K562 (cell line): ENCODE results near the gene ARL8A. TPM values are rescaled to one million over a fixed set of nuclear protein-coding genes. Genes with fewer than 3 reads are reported as not detected.

ENCODE experiments used
- BDP1 ChIP-seq: IDR thresholded peaks from 3 replicates; pipeline ENCODE4 v1.6.1; 2011; ENCODE audit not compliant: insufficient read length, insufficient read depth
- EGR1 ChIP-seq: fragments of 450-650 bp; conservative IDR thresholded peaks from 2 replicates; pipeline ENCODE4 v1.6.1; 2017; ENCODE audit warnings: mild to moderate bottlenecking
- FIP1L1 ChIP-seq: fragments of 200-400 bp; formaldehyde crosslinking; IDR thresholded peaks from 2 replicates; pipeline ENCODE4 v1.6.1; 2018; ENCODE audit warnings: mild to moderate bottlenecking, low read depth, low read length; ENCODE audit not compliant: poor library complexity, severe bottlenecking
- GATAD2B ChIP-seq: fragments of 450-650 bp; IDR thresholded peaks from 2 replicates; pipeline ENCODE4 v1.6.1; 2017; ENCODE audit warnings: mild to moderate bottlenecking, borderline replicate concordance
- ILF3 ChIP-seq: fragments of 450-650 bp; IDR thresholded peaks from 2 replicates; pipeline ENCODE4 v1.6.1; 2018; ENCODE audit warnings: antibody characterized with exemption, mild to moderate bottlenecking, moderate library complexity, borderline replicate concordance
- KDM1A ChIP-seq, 2 experiments: fragments of 450-650 bp; IDR thresholded peaks; 2 replicates each; pipeline ENCODE4 v1.6.1; 2016; ENCODE audit warnings: mild to moderate bottlenecking in 2 of 2
- TAF9B ChIP-seq: fragments of 450-650 bp; IDR thresholded peaks from 2 replicates; pipeline ENCODE4 v1.6.1; 2018; ENCODE audit warnings: mild to moderate bottlenecking; ENCODE audit not compliant: partially characterized antibody
- TOE1 ChIP-seq, 2 experiments: fragments of 450-650 bp in 1 of 2; sonication (generic) in 1 of 2; formaldehyde crosslinking in 1 of 2; IDR thresholded peaks; 2 replicates each; pipeline versions ENCODE4 v1.7.1 to v1.8.0; 2016 to 2022; ENCODE audit warnings: borderline replicate concordance in 2 of 2, mild to moderate bottlenecking in 2 of 2, antibody characterized with exemption in 1 of 2, inconsistent platforms in 1 of 2, low read depth in 1 of 2, missing genetic modification reagents in 1 of 2, moderate library complexity in 1 of 2
- USF2 ChIP-seq: sonication (generic); formaldehyde crosslinking; IDR thresholded peaks from 2 replicates; pipeline ENCODE4 v1.5.0; 2020; ENCODE audit warnings: missing genetic modification reagents
- ZBTB26 ChIP-seq: fragments of 450-650 bp; formaldehyde crosslinking; IDR thresholded peaks from 2 replicates; pipeline ENCODE4 v1.4.0; 2022; ENCODE audit warnings: missing genetic modification characterization
- ZBTB40 ChIP-seq, 2 experiments: fragments of 450-650 bp in 1 of 2; sonication (generic) in 1 of 2; formaldehyde crosslinking in 1 of 2; IDR thresholded peaks; 2 replicates each; pipeline versions ENCODE4 v1.7.1 to v1.9.0; 2016 to 2022; ENCODE audit warnings: inconsistent platforms in 1 of 2, mild to moderate bottlenecking in 1 of 2, missing genetic modification reagents in 1 of 2
- ZKSCAN8 ChIP-seq: fragments of 200-800 bp; sonication (Bioruptor generic); IDR thresholded peaks from 2 replicates; pipeline ENCODE4 v1.6.1; 2016; ENCODE audit warnings: missing genetic modification characterization, missing compliant biosample characterization
- ZNF133 ChIP-seq: fragments of 250-450 bp; sonication (Bioruptor Pico); IDR thresholded peaks from 2 replicates; pipeline ENCODE4 v1.4.0; 2020; ENCODE audit warnings: mild to moderate bottlenecking
- ZNF24 ChIP-seq: fragments of 450-650 bp; IDR thresholded peaks from 2 replicates; pipeline ENCODE4 v1.6.1; 2016
- ZNF384 ChIP-seq: IDR thresholded peaks from 2 replicates; pipeline ENCODE4 v1.6.1; 2012; ENCODE audit warnings: low read depth, low read length, improper control_type of control experiment
- ZNF444 ChIP-seq: fragments of 250-450 bp; sonication (Bioruptor Pico); IDR thresholded peaks from 2 replicates; pipeline ENCODE4 v1.4.0; 2020; ENCODE audit warnings: mild to moderate bottlenecking, moderate library complexity
- ZNF695 ChIP-seq: fragments of 450-650 bp; formaldehyde crosslinking; IDR thresholded peaks from 2 replicates; pipeline ENCODE4 v1.4.0; 2020; ENCODE audit warnings: mild to moderate bottlenecking, moderate library complexity
- polyA plus RNA-seq, 8 experiments: library from polyadenylated mRNA; depleted of rRNA in 4 of 8; stranded (reverse) in 5 of 8; unstranded in 3 of 8; fragments of >200 nt; fragmentation: Nextera tagmentation in 2 of 8; fragmentation: Illumina TruSeq in 1 of 8; extraction: Ambion mirVana in 2 of 8; extraction: Trizol in 1 of 8; gene quantifications; 2 replicates each; pipeline versions ENCODE4 v1.2.1 to v1.2.3, GENCODE V29; 2011 to 2014; ENCODE audit warnings: inconsistent platforms in 1 of 8, missing spikeins in 1 of 8
- total RNA-seq, 7 experiments: library from RNA; depleted of rRNA in 6 of 7; stranded (reverse); fragments of >200 nt in 6 of 7; fragmentation: Illumina TruSeq in 2 of 7; extraction: Trizol in 2 of 7; gene quantifications; 2 replicates each; pipeline versions ENCODE4 v1.2.1 to v1.2.3, GENCODE V29; 2011 to 2021; ENCODE audit warnings: low replicate concordance in 1 of 7

The ARL8A gene
- total and polyA plus RNA-seq, 9 of the 15 experiments (the other 6 are each of a cell fraction or from before 2014, with no cell fraction given): 0.17 to 27.3 (median 15.6) TPM

- no peak for TF ChIP-seq USF2
- no peak for TF ChIP-seq ZKSCAN8
- no peak; the same call in 1 of the 2 replicates for TF ChIP-seq ZBTB40 (IDR thresholded peaks at IDR 0.05)
- no peak for TF ChIP-seq ZBTB40 (CRISPR knock-in tag; IDR thresholded peaks at IDR 0.05)
- TF ChIP-seq KDM1A (IDR thresholded peaks at IDR 0.05): no peak
- TF ChIP-seq ZNF384: no peak
- no peak for TF ChIP-seq ZNF133 (CRISPR knock-in tag)
- TF ChIP-seq EGR1: peak; percentile 76
- TF ChIP-seq ZNF695: no peak
- TF ChIP-seq TOE1 (IDR thresholded peaks at IDR 0.05; ENCODE audit: borderline replicate concordance): peak; percentile 34; the same call in 1 of the 2 replicates
- TF ChIP-seq TOE1 (CRISPR knock-in tag; IDR thresholded peaks at IDR 0.05; ENCODE audit: borderline replicate concordance, low read depth): no peak
- 0 out of 2 replicates have a peak, but pooled peaks have one; percentile 25 for TF ChIP-seq GATAD2B
- TF ChIP-seq ZBTB26 (CRISPR knock-in tag): 0 out of 2 replicates have a peak, but pooled peaks have one; percentile 41
- no peak for TF ChIP-seq ILF3
- TF ChIP-seq ZNF444 (CRISPR knock-in tag): no peak
- no peak for TF ChIP-seq TAF9B
- no peak for TF ChIP-seq FIP1L1
- no peak for TF ChIP-seq BDP1
- no peak for TF ChIP-seq ZNF24
Observed at GRCh38 chr1:202164271-202165037, 19.9 kb upstream of the ARL8A start (continued).
